SK-N-SH (cell line): Measurements from ENCODE around the gene STAM2. TPM values are rescaled to one million over a fixed set of nuclear protein-coding genes. Genes with fewer than 3 reads are reported as not detected.

ENCODE experiments used
- CTCF ChIA-PET: fragments of 300-600, 350-600 bp; formaldehyde crosslinking; extraction: SDS; loops from one replicate; lab custom pipeline; 2021; lab: Yijun Ruan, JAX
- POLR2A ChIA-PET: fragments of 350-600 bp; sonication (Branson Sonifier 250); formaldehyde crosslinking; extraction: SDS; loops from one replicate; lab custom pipeline; 2020; ENCODE audit warnings: antibody characterized with exemption, inconsistent platforms; lab: Yijun Ruan, JAX
- DNase-seq: peaks from one replicate; pipeline ENCODE4 v3.0.0; 2012
- H2AFZ ChIP-seq: fragments of 200-600 bp; sonication (generic); 2 replicates; pipeline ENCODE4 v1.8.1; 2016; ENCODE audit warnings: antibody characterized with exemption, mild to moderate bottlenecking, low read depth
- H3F3A ChIP-seq: fragments of 200-600 bp; sonication (generic); replicated peaks from 2 replicates; pipeline ENCODE3; 2016; ENCODE audit warnings: antibody characterized with exemption, mild to moderate bottlenecking; ENCODE audit not compliant: insufficient read depth
- H3K27ac ChIP-seq, 2 experiments: fragments of 200-500 bp in 1 of 2; fragments of 200-600 bp in 1 of 2; sonication (Bioruptor generic) in 1 of 2; sonication (generic), shearing (Covaris generic) in 1 of 2; 2 replicates each; pipeline versions ENCODE4 v1.5.1 to v1.6.1; 2014 to 2016; ENCODE audit warnings: low read depth in 2 of 2, inconsistent platforms in 1 of 2, low read length in 1 of 2, mild to moderate bottlenecking in 1 of 2, mixed read lengths in 1 of 2
- H3K27me3 ChIP-seq: fragments of 200-600 bp; sonication (generic), shearing (Covaris generic); 2 replicates; pipeline ENCODE4 v1.6.1; 2016; ENCODE audit warnings: mixed run types; ENCODE audit not compliant: insufficient read depth
- H3K36me3 ChIP-seq, 2 experiments: fragments of 200-500 bp in 1 of 2; fragments of 200-600 bp in 1 of 2; sonication (Bioruptor generic) in 1 of 2; sonication (generic) in 1 of 2; replicated peaks in 1 of 2; 2 replicates each; pipeline versions ENCODE3 to v1.5.1; 2014 to 2016; ENCODE audit warnings: low read length in 1 of 2, mild to moderate bottlenecking in 1 of 2; ENCODE audit not compliant: insufficient read depth in 2 of 2, control insufficient read depth in 1 of 2
- H3K4me1 ChIP-seq, 2 experiments: fragments of 200-500 bp in 1 of 2; fragments of 200-600 bp in 1 of 2; sonication (Bioruptor generic) in 1 of 2; sonication (generic), shearing (Covaris generic) in 1 of 2; 2 replicates each; pipeline versions ENCODE4 v1.5.1 to v1.6.1; 2014 to 2016; ENCODE audit warnings: low read depth in 1 of 2, low read length in 1 of 2, mixed run types in 1 of 2; ENCODE audit not compliant: insufficient read depth in 2 of 2, control insufficient read depth in 1 of 2
- H3K4me2 ChIP-seq: fragments of 200-600 bp; sonication (generic), shearing (Covaris generic); 2 replicates; pipeline ENCODE4 v1.6.1; 2017; ENCODE audit warnings: mixed run types
- H3K4me3 ChIP-seq, 2 experiments: fragments of 200-500 bp in 1 of 2; fragments of 200-600 bp in 1 of 2; sonication (Bioruptor generic) in 1 of 2; sonication (generic), shearing (Covaris generic) in 1 of 2; 2 replicates each; pipeline versions ENCODE4 v1.5.1 to v1.8.1; 2014 to 2016; ENCODE audit warnings: low read depth in 2 of 2, inconsistent platforms in 1 of 2, low read length in 1 of 2, mild to moderate bottlenecking in 1 of 2, mixed read lengths in 1 of 2, moderate library complexity in 1 of 2
- H3K79me2 ChIP-seq: fragments of 200-600 bp; sonication (generic); 2 replicates; pipeline ENCODE4 v1.8.1; 2017; ENCODE audit warnings: mild to moderate bottlenecking; ENCODE audit not compliant: insufficient read depth
- H3K9ac ChIP-seq: fragments of 200-600 bp; sonication (generic); 2 replicates; pipeline ENCODE4 v1.6.1; 2017; ENCODE audit warnings: mixed run types
- H3K9me2 ChIP-seq: fragments of 200-600 bp; sonication (generic); 2 replicates; pipeline ENCODE4 v1.6.1; 2017; ENCODE audit warnings: mixed run types
- H3K9me3 ChIP-seq: fragments of 200-600 bp; sonication (generic); 2 replicates; pipeline ENCODE4 v1.6.1; 2017; ENCODE audit warnings: mixed run types, mild to moderate bottlenecking, moderate library complexity
- H4K20me1 ChIP-seq: fragments of 200-600 bp; sonication (generic); 2 replicates; pipeline ENCODE4 v1.6.1; 2017; ENCODE audit warnings: mild to moderate bottlenecking, mixed run types; ENCODE audit not compliant: insufficient read depth
- ELF1 ChIP-seq: IDR thresholded peaks from 2 replicates; pipeline ENCODE4 v1.4.0; 2012
- FOSL2 ChIP-seq: IDR thresholded peaks from 2 replicates; pipeline ENCODE4 v1.4.0; 2012; ENCODE audit warnings: low read depth, mild to moderate bottlenecking, moderate library complexity, borderline replicate concordance
- FOXM1 ChIP-seq: IDR thresholded peaks from 2 replicates; pipeline ENCODE4 v1.4.0; 2012; ENCODE audit warnings: low read depth, mild to moderate bottlenecking
- NFIC ChIP-seq: IDR thresholded peaks from 2 replicates; pipeline ENCODE4 v1.4.0; 2012; ENCODE audit warnings: borderline replicate concordance
- NRF1 ChIP-seq: IDR thresholded peaks from 2 replicates; pipeline ENCODE4 v1.6.1; 2012; ENCODE audit warnings: low read depth, mild to moderate bottlenecking, low read length
- PBX3 ChIP-seq: IDR thresholded peaks from 2 replicates; pipeline ENCODE4; 2012
- RFX5 ChIP-seq: IDR thresholded peaks from 2 replicates; pipeline ENCODE4 v1.6.1; 2012; ENCODE audit warnings: mild to moderate bottlenecking, improper control_type of control experiment, low read length
- SMC3 ChIP-seq: IDR thresholded peaks from 2 replicates; pipeline ENCODE4 v1.6.1; 2012; ENCODE audit warnings: low read depth, low read length, improper control_type of control experiment
- TCF12 ChIP-seq: IDR thresholded peaks from 2 replicates; pipeline ENCODE4 v1.4.0; 2012
- YY1 ChIP-seq: IDR thresholded peaks from 2 replicates; pipeline ENCODE4 v1.4.0; 2012; ENCODE audit warnings: low read depth, mild to moderate bottlenecking
- WGBS: methylation state at CpG from one replicate; pipeline ENCODE4 v1.1.6; 2017; ENCODE audit warnings: low lambda C conversion rate; 5-methylcytosine and 5-hydroxymethylcytosine counted together
- polyA plus RNA-seq, 3 experiments: library from polyadenylated mRNA; depleted of rRNA; stranded (reverse); fragments of >200 nt; gene quantifications; 2 replicates each; pipeline ENCODE4 v1.2.3, GENCODE V29; 2012
- TF ChIP-seq, protein P1 (sequence below): IDR thresholded peaks from 2 replicates; pipeline ENCODE4 v1.4.0; 2012; ENCODE audit warnings: low read depth, borderline replicate concordance
- TF ChIP-seq, protein P2 (sequence below): IDR thresholded peaks from 2 replicates; pipeline ENCODE4 v1.6.1; 2012; ENCODE audit warnings: mild to moderate bottlenecking, low read depth, low read length, moderate library complexity

Gene STAM2
- polyA plus RNA-seq, 1 of the 3 experiments (the other 2 are of a cell fraction), result 6.9 TPM

DNA sequence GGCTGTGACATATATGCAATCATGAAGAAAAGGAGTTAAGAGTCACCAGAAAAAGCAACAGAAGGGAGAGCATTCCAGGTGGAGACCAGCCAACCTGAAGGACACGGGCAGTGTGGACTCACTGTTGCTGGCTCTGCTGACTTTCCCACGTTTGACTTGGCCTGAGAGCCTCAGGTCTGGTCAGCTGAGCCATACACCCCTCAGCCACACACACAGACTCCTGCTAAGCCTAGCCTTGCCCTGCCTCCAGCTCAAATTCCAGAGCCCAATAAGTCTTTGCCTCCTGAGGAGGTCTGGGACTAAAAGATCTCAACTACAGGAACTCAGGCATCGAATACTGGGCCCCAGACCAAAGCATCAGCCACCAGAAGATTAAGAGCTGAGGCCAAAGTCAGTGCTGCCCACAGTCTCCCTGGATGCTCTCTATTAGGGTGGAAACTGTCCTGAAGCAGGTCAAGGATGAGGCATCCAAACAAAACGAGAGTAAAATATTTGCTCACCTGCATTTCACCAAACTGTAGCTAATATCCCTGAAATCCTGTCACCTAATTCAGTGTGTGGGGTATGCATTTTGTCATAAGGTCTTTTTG, 100.0 kb downstream of the STAM2 start:
- ChIA-PET CTCF (interaction anchor here (0.7 kb wide), 1 partner anchor 673 kb away, joined by 3 read pairs; no protein-coding TSS in a partner anchor), POLR2A (no interaction called here)
- no peak for DNase-seq
- Histone ChIP-seq H3K4me2 (no peak overlapping the region), H3K27ac (no peak overlapping the region), H3K79me2 (no peaks in the 10 kb centered on the region), H3K27me3 (no peaks in the 10 kb centered on the region), H3K9me3 (no peaks in the 10 kb centered on the region), H2AFZ (no peak overlapping the region), H4K20me1 (no peaks in the 10 kb centered on the region), H3K9me2 (no peaks in the 10 kb centered on the region), H3K9ac (no peak overlapping the region), H3F3A (no peaks in the 10 kb centered on the region), H3K36me3 (no peaks in the 10 kb centered on the region), H3K4me1 (no peaks in the 10 kb centered on the region), H3K4me3 (no peak overlapping the region)
- TF ChIP-seq FOXM1 (no peak), NFIC (no peak), ELF1 (no peak)
- TF ChIP-seq, protein P1, sequence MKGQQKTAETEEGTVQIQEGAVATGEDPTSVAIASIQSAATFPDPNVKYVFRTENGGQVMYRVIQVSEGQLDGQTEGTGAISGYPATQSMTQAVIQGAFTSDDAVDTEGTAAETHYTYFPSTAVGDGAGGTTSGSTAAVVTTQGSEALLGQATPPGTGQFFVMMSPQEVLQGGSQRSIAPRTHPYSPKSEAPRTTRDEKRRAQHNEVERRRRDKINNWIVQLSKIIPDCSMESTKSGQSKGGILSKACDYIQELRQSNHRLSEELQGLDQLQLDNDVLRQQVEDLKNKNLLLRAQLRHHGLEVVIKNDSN, result no peak
- TF ChIP-seq, protein P2, sequence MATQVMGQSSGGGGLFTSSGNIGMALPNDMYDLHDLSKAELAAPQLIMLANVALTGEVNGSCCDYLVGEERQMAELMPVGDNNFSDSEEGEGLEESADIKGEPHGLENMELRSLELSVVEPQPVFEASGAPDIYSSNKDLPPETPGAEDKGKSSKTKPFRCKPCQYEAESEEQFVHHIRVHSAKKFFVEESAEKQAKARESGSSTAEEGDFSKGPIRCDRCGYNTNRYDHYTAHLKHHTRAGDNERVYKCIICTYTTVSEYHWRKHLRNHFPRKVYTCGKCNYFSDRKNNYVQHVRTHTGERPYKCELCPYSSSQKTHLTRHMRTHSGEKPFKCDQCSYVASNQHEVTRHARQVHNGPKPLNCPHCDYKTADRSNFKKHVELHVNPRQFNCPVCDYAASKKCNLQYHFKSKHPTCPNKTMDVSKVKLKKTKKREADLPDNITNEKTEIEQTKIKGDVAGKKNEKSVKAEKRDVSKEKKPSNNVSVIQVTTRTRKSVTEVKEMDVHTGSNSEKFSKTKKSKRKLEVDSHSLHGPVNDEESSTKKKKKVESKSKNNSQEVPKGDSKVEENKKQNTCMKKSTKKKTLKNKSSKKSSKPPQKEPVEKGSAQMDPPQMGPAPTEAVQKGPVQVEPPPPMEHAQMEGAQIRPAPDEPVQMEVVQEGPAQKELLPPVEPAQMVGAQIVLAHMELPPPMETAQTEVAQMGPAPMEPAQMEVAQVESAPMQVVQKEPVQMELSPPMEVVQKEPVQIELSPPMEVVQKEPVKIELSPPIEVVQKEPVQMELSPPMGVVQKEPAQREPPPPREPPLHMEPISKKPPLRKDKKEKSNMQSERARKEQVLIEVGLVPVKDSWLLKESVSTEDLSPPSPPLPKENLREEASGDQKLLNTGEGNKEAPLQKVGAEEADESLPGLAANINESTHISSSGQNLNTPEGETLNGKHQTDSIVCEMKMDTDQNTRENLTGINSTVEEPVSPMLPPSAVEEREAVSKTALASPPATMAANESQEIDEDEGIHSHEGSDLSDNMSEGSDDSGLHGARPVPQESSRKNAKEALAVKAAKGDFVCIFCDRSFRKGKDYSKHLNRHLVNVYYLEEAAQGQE, result no peak
- 21% methylated on average over 4 of the region's 4 CpGs for WGBS

GRCh38 chr2:152072011-152072410, 103.6 kb downstream of the STAM2 start:
- no peaks in the 10 kb centered on the region for H3F3A ChIP-seq
- no peaks in the 10 kb centered on the region for H3K36me3 ChIP-seq
- no peaks in the 10 kb centered on the region for H4K20me1 ChIP-seq
- H3K79me2 ChIP-seq, result no peaks in the 10 kb centered on the region
- 63% methylated on average over 2 of the region's 2 CpGs for WGBS
- H3K4me2 ChIP-seq, result no peak overlapping the region
- no peak overlapping the region for H3K4me3 ChIP-seq
- no peaks in the 10 kb centered on the region for H3K9me2 ChIP-seq
- no peak for TF ChIP-seq FOXM1
- TF ChIP-seq TCF12, result peak; percentile 12; the same call in 1 of the 2 replicates
- no peak overlapping the region for H3K9ac ChIP-seq
- CTCF ChIA-PET, result interaction anchor here (0.7 to 0.9 kb wide), 2 partner anchors 10 to 26 kb away, joined by 3 read pairs; no protein-coding TSS in a partner anchor
- no peak overlapping the region for H3K27ac ChIP-seq
- POLR2A ChIA-PET, result no interaction called here
- no peaks in the 10 kb centered on the region for H3K27me3 ChIP-seq
- DNase-seq, result no peak
- no peaks in the 10 kb centered on the region for H3K4me1 ChIP-seq
- H3K9me3 ChIP-seq, result no peaks in the 10 kb centered on the region
- no peak overlapping the region for H2AFZ ChIP-seq

DNA sequence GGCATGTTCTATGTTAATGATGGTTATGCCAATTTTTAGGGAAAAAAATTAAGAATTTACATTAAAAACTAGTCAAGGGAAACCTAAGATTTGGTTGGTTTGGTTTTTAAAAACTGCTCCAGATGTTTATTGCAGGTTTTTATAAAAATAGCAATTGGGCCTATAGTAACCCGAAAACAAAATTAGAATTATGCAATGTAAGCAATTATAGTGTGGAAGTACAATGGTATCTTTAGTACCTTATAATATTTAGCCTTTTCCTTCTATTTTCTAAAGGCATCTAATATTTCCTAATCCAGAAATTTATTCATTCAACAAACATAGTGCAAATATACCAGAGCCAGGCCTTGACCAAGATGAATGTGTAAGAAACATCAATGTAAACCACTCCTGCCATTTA, 104.0 kb downstream of the STAM2 start:
- no peak overlapping the region for H2AFZ ChIP-seq
- H3K9ac ChIP-seq, result no peak overlapping the region
- POLR2A ChIA-PET, result no interaction called here
- H3K27me3 ChIP-seq, result no peaks in the 10 kb centered on the region
- no peak for DNase-seq
- CTCF ChIA-PET, result interaction anchor here (0.9 kb wide), 1 partner anchor 11 kb away, joined by 3 read pairs; no protein-coding TSS in a partner anchor
- no peaks in the 10 kb centered on the region for H4K20me1 ChIP-seq
- H3K9me3 ChIP-seq, result no peaks in the 10 kb centered on the region
- no peaks in the 10 kb centered on the region for H3K79me2 ChIP-seq
- 79% methylated on average over 1 of the region's 1 CpG for WGBS
- no peaks in the 10 kb centered on the region for H3F3A ChIP-seq
- H3K36me3 ChIP-seq, result no peaks in the 10 kb centered on the region
- H3K4me3 ChIP-seq, result no peak overlapping the region
- H3K9me2 ChIP-seq, result no peaks in the 10 kb centered on the region
- no peaks in the 10 kb centered on the region for H3K4me1 ChIP-seq
- H3K4me2 ChIP-seq, result no peak overlapping the region
- H3K27ac ChIP-seq, result no peak overlapping the region
- TF ChIP-seq FOSL2 (no peak), YY1 (no peak), PBX3 (no peak), SMC3 (no peak), NRF1 (no peak), RFX5 (no peak)
- TF ChIP-seq, protein P2, result no peak
